ENCODE results near the gene SCEL. TPM values are rescaled to one million over a fixed set of nuclear protein-coding genes. Genes with fewer than 3 reads are reported as not detected.

The SCEL gene
- total RNA-seq, 1 donor from 2014 or later, result 91.3 TPM

GRCh38 chr13:77693449-77693940, 158.0 kb downstream of the SCEL start:
- no peak for DNase-seq (ENCODE audit: extremely low spot score in 2 of 2)
- no peaks in the 10 kb centered on the region for H3K9me3 ChIP-seq
- no peak overlapping the region for H3K4me3 ChIP-seq
- H3K36me3 ChIP-seq, result no peaks in the 10 kb centered on the region
- no peak for TF ChIP-seq POLR2AphosphoS5 (IDR thresholded peaks at IDR 0.05; ENCODE audit: insufficient read depth in 1 of 2, low read depth in 1 of 2)
- no peak for TF ChIP-seq CTCF (IDR thresholded peaks at IDR 0.05)
- TF ChIP-seq POLR2A (IDR thresholded peaks at IDR 0.05), result no peak
- H3K4me1 ChIP-seq, result peaks cover 9% of the 10 kb centered on the region
- no peaks in the 10 kb centered on the region for H3K27me3 ChIP-seq
- intact Hi-C loops (cut with DNase I), result no loop called here
- no peak overlapping the region for H3K27ac ChIP-seq

Small RNAs within 50 kb of the gene (small RNA-seq; reads per million reads assigned to genes)
- gene RNY3P7, result not detected
- not detected for gene SPTLC1P5

Other genes with a start within 250 kb of the SCEL start
- gene MYCBP2, start 208.6 kb upstream of the SCEL start, total RNA-seq, result 191 TPM
- 2.2 TPM for gene SLAIN1, start 162.0 kb downstream of the SCEL start, total RNA-seq